ENCODE measurements around the gene MAP1LC3C. TPM values are rescaled to one million over a fixed set of nuclear protein-coding genes. Genes with fewer than 3 reads are reported as not detected.

Gene MAP1LC3C
- total and polyA plus RNA-seq, 4 donors = 0.29 to 3.5 (median 0.57) TPM

- no peaks in the 10 kb centered on the region for H3K36me3 ChIP-seq (ENCODE audit: control insufficient read depth in 4 of 4, insufficient read depth in 4 of 4, low read length in 4 of 4)
- WGBS, 2 donors = 91 to 94% methylated on average over 33 of the region's 33 CpGs
- no peak within 1 kb of the TSS for H3K9ac ChIP-seq (ENCODE audit: insufficient read depth in 1 of 2, low read length in 2 of 2)
- ATAC-seq (ENCODE audit: insufficient read depth, low FRiP score) = no peak
- TF ChIP-seq, protein P1, sequence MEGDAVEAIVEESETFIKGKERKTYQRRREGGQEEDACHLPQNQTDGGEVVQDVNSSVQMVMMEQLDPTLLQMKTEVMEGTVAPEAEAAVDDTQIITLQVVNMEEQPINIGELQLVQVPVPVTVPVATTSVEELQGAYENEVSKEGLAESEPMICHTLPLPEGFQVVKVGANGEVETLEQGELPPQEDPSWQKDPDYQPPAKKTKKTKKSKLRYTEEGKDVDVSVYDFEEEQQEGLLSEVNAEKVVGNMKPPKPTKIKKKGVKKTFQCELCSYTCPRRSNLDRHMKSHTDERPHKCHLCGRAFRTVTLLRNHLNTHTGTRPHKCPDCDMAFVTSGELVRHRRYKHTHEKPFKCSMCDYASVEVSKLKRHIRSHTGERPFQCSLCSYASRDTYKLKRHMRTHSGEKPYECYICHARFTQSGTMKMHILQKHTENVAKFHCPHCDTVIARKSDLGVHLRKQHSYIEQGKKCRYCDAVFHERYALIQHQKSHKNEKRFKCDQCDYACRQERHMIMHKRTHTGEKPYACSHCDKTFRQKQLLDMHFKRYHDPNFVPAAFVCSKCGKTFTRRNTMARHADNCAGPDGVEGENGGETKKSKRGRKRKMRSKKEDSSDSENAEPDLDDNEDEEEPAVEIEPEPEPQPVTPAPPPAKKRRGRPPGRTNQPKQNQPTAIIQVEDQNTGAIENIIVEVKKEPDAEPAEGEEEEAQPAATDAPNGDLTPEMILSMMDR (IDR thresholded peaks at IDR 0.05; ENCODE audit: control extremely low read depth, extremely low read depth) = no peak
- no peaks in the 10 kb centered on the region for H3K9me3 ChIP-seq (ENCODE audit: control insufficient read depth in 4 of 4, insufficient read depth in 3 of 4, low read length in 3 of 4)
- H3K4me3 ChIP-seq = no peak within 1 kb of the TSS
- H3K4me1 ChIP-seq (ENCODE audit: control insufficient read depth in 5 of 5, insufficient read depth in 5 of 5, low read length in 5 of 5) = no peaks in the 10 kb centered on the region
- H3K27me3 ChIP-seq (ENCODE audit: control insufficient read depth in 3 of 3, insufficient read depth in 3 of 3, low read length in 2 of 3) = no peaks in the 10 kb centered on the region
- DNase-seq = no peak
- H3K27ac ChIP-seq (ENCODE audit: low read depth in 1 of 2, low read length in 1 of 2) = no peak within 1 kb of the TSS
Measured at GRCh38 chr1:241957692-241958494, 41.0 kb downstream of the MAP1LC3C start, which contains the start of gene BECN2. Gene BECN2, plus strand, starts transcription at chr1:241957767. Its CDS starts 0 bp downstream, at chr1:241957767.

- Histone ChIP-seq H3K4me1 (ENCODE audit: control insufficient read depth in 5 of 5, insufficient read depth in 5 of 5, low read length in 5 of 5) (no peaks in the 10 kb centered on the region), H3K9me3 (ENCODE audit: control insufficient read depth in 4 of 4, insufficient read depth in 3 of 4, low read length in 3 of 4) (no peaks in the 10 kb centered on the region), H3K4me3 (no peak overlapping the region), H3K27ac (ENCODE audit: low read depth in 1 of 2, low read length in 1 of 2) (no peak overlapping the region), H3K36me3 (ENCODE audit: control insufficient read depth in 4 of 4, insufficient read depth in 4 of 4, low read length in 4 of 4) (no peaks in the 10 kb centered on the region), H3K27me3 (ENCODE audit: control insufficient read depth in 3 of 3, insufficient read depth in 3 of 3, low read length in 2 of 3) (no peaks in the 10 kb centered on the region), H3K9ac (ENCODE audit: insufficient read depth in 1 of 2, low read length in 2 of 2) (no peak overlapping the region)
- no peak for DNase-seq
- TF ChIP-seq, protein P1 (IDR thresholded peaks at IDR 0.05; ENCODE audit: control extremely low read depth, extremely low read depth) = no peak
- WGBS, 2 donors = 69 to 82% methylated on average over 5 of the region's 5 CpGs
- no peak for ATAC-seq (ENCODE audit: insufficient read depth, low FRiP score)
Measured at GRCh38 chr1:241950390-241950789, 48.5 kb downstream of the MAP1LC3C start.

- no peak overlapping the region for H3K27ac ChIP-seq (ENCODE audit: low read depth in 1 of 2, low read length in 1 of 2)
- no peaks in the 10 kb centered on the region for H3K36me3 ChIP-seq (ENCODE audit: control insufficient read depth in 4 of 4, insufficient read depth in 4 of 4, low read length in 4 of 4)
- TF ChIP-seq, protein P1 (IDR thresholded peaks at IDR 0.05; ENCODE audit: control extremely low read depth, extremely low read depth) = no peak
- H3K4me3 ChIP-seq = no peak overlapping the region
- no peaks in the 10 kb centered on the region for H3K4me1 ChIP-seq (ENCODE audit: control insufficient read depth in 5 of 5, insufficient read depth in 5 of 5, low read length in 5 of 5)
- H3K9ac ChIP-seq (ENCODE audit: insufficient read depth in 1 of 2, low read length in 2 of 2) = no peak overlapping the region
- no peak for ATAC-seq (ENCODE audit: insufficient read depth, low FRiP score)
- DNase-seq = no peak
- no peaks in the 10 kb centered on the region for H3K27me3 ChIP-seq (ENCODE audit: control insufficient read depth in 3 of 3, insufficient read depth in 3 of 3, low read length in 2 of 3)
- 74 to 79% methylated on average over 6 of the region's 6 CpGs for WGBS, 2 donors
- H3K9me3 ChIP-seq (ENCODE audit: control insufficient read depth in 4 of 4, insufficient read depth in 3 of 4, low read length in 3 of 4) = no peaks in the 10 kb centered on the region
Measured at GRCh38 chr1:241947354-241947753, 51.5 kb downstream of the MAP1LC3C start.

Other genes with a start within 250 kb of the MAP1LC3C start
- gene EXO1, start 150.9 kb downstream of the MAP1LC3C start, total RNA-seq = 1 to 10 TPM; 1.3 to 2.5 TPM
- under 1 TPM; 0.44 to 0.55 TPM for gene EXO1, start 150.9 kb downstream of the MAP1LC3C start, polyA plus RNA-seq
- not detected for gene BECN2, start 41.3 kb downstream of the MAP1LC3C start, total RNA-seq
- not detected for gene BECN2, start 41.3 kb downstream of the MAP1LC3C start, polyA plus RNA-seq